Measurements from ENCODE around the gene ADGRA3.

GRCh38 chr4:22502895-22503814 lies 12.7 kb downstream of the ADGRA3 start:
- TF ChIP-seq POLR2A (IDR thresholded peaks at IDR 0.05) (no peak), CTCF (IDR thresholded peaks at IDR 0.05) (no peak), POLR2AphosphoS5 (IDR thresholded peaks at IDR 0.05) (no peak)
